WTC11 (cell line): ENCODE data around the gene HOXA10. TPM values are rescaled to one million over a fixed set of nuclear protein-coding genes. Genes with fewer than 3 reads are reported as not detected.

Source experiments
- ATAC-seq: fragments of 200-7000 bp; cut with Tn5 transposase; 2 replicates; pipeline ENCODE4 v1.10.0; 2021; ENCODE audit warnings: mild to moderate bottlenecking, moderate library complexity
- CTCF ChIA-PET: fragments of 300-600 bp; sonication (Branson Sonifier 250); formaldehyde crosslinking; loops from one replicate; lab custom pipeline; 2021; ENCODE audit warnings: antibody characterized with exemption; lab: Charles Lee
- POLR2A ChIA-PET: fragments of 350-600 bp; sonication (Branson Sonifier 250); formaldehyde crosslinking; loops from one replicate; lab custom pipeline; 2021; ENCODE audit warnings: antibody characterized with exemption; lab: Charles Lee
- DNase-seq: peaks from one replicate; pipeline ENCODE4 v3.0.0; 2021; ENCODE audit warnings: low spot score
- H3K27ac Mint-ChIP-seq: 2 replicates; pipeline ENCODE4 v1.8.0; 2021; ENCODE audit warnings: mixed read lengths
- H3K27me3 Mint-ChIP-seq: 2 replicates; pipeline ENCODE4 v1.8.0; 2021; ENCODE audit warnings: low read depth, mild to moderate bottlenecking, moderate library complexity, mixed read lengths
- H3K36me3 Mint-ChIP-seq: 2 replicates; pipeline ENCODE4 v1.8.0; 2021; ENCODE audit warnings: mixed read lengths
- H3K4me1 Mint-ChIP-seq: 2 replicates; pipeline ENCODE4 v1.8.0; 2022; ENCODE audit warnings: mixed read lengths
- H3K4me3 Mint-ChIP-seq: 2 replicates; pipeline ENCODE4 v1.8.0; 2021; ENCODE audit warnings: mild to moderate bottlenecking, moderate library complexity, mixed read lengths
- H3K9me3 Mint-ChIP-seq: 2 replicates; pipeline ENCODE4 v1.8.0; 2021; ENCODE audit warnings: mixed read lengths
- AFF4 ChIP-seq: sonication (generic); formaldehyde crosslinking; IDR thresholded peaks from 2 replicates; pipeline ENCODE4 v1.8.1; 2023; ENCODE audit warnings: mild to moderate bottlenecking, missing genetic modification reagents, borderline replicate concordance
- ATF2 ChIP-seq: sonication (generic); formaldehyde crosslinking; IDR thresholded peaks from 2 replicates; pipeline ENCODE4 v1.8.1; 2022; ENCODE audit warnings: low read depth, missing genetic modification reagents, borderline replicate concordance
- ATF6 ChIP-seq: sonication (generic); formaldehyde crosslinking; IDR thresholded peaks from 2 replicates; pipeline ENCODE4 v1.8.1; 2023; ENCODE audit warnings: mild to moderate bottlenecking, missing genetic modification reagents
- IRF1 ChIP-seq: sonication (generic); formaldehyde crosslinking; IDR thresholded peaks from 2 replicates; pipeline ENCODE4 v1.8.0; 2023; ENCODE audit warnings: missing genetic modification reagents
- RELA ChIP-seq: sonication (generic); formaldehyde crosslinking; IDR thresholded peaks from 2 replicates; pipeline ENCODE4 v1.8.1; 2022; ENCODE audit warnings: missing genetic modification reagents, mild to moderate bottlenecking, borderline replicate concordance
- SMAD4 ChIP-seq: sonication (generic); formaldehyde crosslinking; IDR thresholded peaks from 2 replicates; pipeline ENCODE4 v1.8.0; 2022; ENCODE audit warnings: mild to moderate bottlenecking, missing genetic modification reagents
- ZNF121 ChIP-seq: sonication (generic); formaldehyde crosslinking; IDR thresholded peaks from 2 replicates; pipeline ENCODE4 v1.8.0; 2023; ENCODE audit warnings: missing genetic modification reagents
- ZNF263 ChIP-seq: sonication (generic); formaldehyde crosslinking; IDR thresholded peaks from 2 replicates; pipeline ENCODE4 v1.8.1; 2022; ENCODE audit warnings: low read depth, mild to moderate bottlenecking, moderate library complexity, missing genetic modification reagents
- total RNA-seq: library from RNA; stranded (reverse); gene quantifications from 3 replicates; pipeline ENCODE4 v1.2.3, GENCODE V29; 2021

Gene HOXA10
- total RNA-seq, 1 experiment from 2014 or later = 0.07 TPM

- ATAC-seq = no peak
- H3K4me3 Mint-ChIP-seq = peak overlapping the region; percentile 74
- CTCF ChIA-PET = interaction anchor here (0.8 to 3.8 kb wide), 19 partner anchors 8 to 767 kb away, joined by 3 to 39 read pairs (median 6); partner anchors contain the start of genes HOXA13, HOXA3, HOXA4 and HOXA7
- no peak for TF ChIP-seq AFF4
- H3K27me3 Mint-ChIP-seq = peaks cover 100% of the 10 kb centered on the region
- DNase-seq = no peak
- POLR2A ChIA-PET = interaction anchor here (1.2 kb wide), 1 partner anchor 29 kb away, joined by 3 read pairs; no protein-coding TSS in a partner anchor
- H3K9me3 Mint-ChIP-seq = no peaks in the 10 kb centered on the region
- H3K4me1 Mint-ChIP-seq = peaks cover 23% of the 10 kb centered on the region
- H3K36me3 Mint-ChIP-seq = no peaks in the 10 kb centered on the region
- no peak overlapping the region for H3K27ac Mint-ChIP-seq
Measured at GRCh38 chr7:27142580-27143022, 31.5 kb downstream of the HOXA10 start.

- H3K9me3 Mint-ChIP-seq = no peaks in the 10 kb centered on the region
- DNase-seq (peak; percentile 43), ATAC-seq (peak; percentile 24)
- POLR2A ChIA-PET = no interaction called here
- CTCF ChIA-PET = interaction anchor here (0.9 to 3.8 kb wide), 12 partner anchors 8 to 767 kb away, joined by 3 to 39 read pairs (median 6); partner anchors contain the start of genes HOXA13, HOXA3 and HOXA7
- peak overlapping the region; percentile 74 for H3K4me3 Mint-ChIP-seq
- peaks cover 100% of the 10 kb centered on the region for H3K27me3 Mint-ChIP-seq
- peaks cover 20% of the 10 kb centered on the region for H3K4me1 Mint-ChIP-seq
- no peak for TF ChIP-seq ATF2 (CRISPR knock-in tag)
- no peak for TF ChIP-seq AFF4
- no peak for TF ChIP-seq IRF1 (CRISPR knock-in tag)
- no peak for TF ChIP-seq ZNF263
- no peak for TF ChIP-seq SMAD4
- TF ChIP-seq RELA (CRISPR knock-in tag) = no peak
- TF ChIP-seq ATF6 (CRISPR knock-in tag) = no peak
- no peak for TF ChIP-seq ZNF121 (CRISPR knock-in tag)
- H3K27ac Mint-ChIP-seq = no peak overlapping the region
- no peaks in the 10 kb centered on the region for H3K36me3 Mint-ChIP-seq
Measured at GRCh38 chr7:27141923-27142579, 32.1 kb downstream of the HOXA10 start.
